Mucosa of gallbladder (tissue), 1 donor: Measurements from ENCODE around the gene MACROD2. TPM values are rescaled to one million over a fixed set of nuclear protein-coding genes. Genes with fewer than 3 reads are reported as not detected.
A peak's percentile ranks its signal among the peaks of the same experiment; 100 is the strongest.

Experiments
- DNase-seq: peaks from one replicate; pipeline ENCODE4 v3.0.0-alpha.2; 2020; ENCODE audit warnings: low spot score
- total RNA-seq: library from RNA; stranded (reverse); gene quantifications from one replicate; pipeline ENCODE4 v1.2.1, GENCODE V29; 2021
- donor health status: DM: no; HTN: no; CAD: no.

The MACROD2 gene
- total RNA-seq, 1 donor from 2014 or later: 7.5 TPM

GRCh38 chr20:16098890-16099639, 2103.7 kb downstream of the MACROD2 start:
- DNase-seq: no peak

GRCh38 chr20:16100111-16100510, 2104.8 kb downstream of the MACROD2 start:
- no peak for DNase-seq

DNA sequence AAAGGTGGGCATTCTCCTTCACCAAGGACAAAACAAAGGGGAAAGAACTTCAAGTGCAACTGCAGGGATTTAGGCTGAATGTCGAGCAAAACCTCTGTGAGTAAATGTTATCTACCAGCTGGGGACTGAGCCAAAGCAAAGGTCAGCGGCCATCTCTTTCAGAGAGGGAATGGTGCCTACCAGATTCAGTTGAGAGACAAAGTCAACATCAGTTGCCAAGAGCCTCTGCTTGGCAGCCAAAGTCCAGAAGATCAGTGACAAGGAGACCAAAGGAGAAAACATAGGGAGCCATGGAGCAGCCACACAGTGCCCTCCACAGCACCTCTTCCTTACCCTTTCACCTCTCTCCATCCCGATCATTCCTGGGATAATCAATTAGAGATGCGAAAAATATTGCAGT, 2105.5 kb downstream of the MACROD2 start:
- DNase-seq: peak; percentile 41

Other genes starting within 250 kb of the MACROD2 start
- gene ESF1, start 210.6 kb upstream of the MACROD2 start, total RNA-seq: 11.6 TPM
- gene NDUFAF5, start 210.5 kb upstream of the MACROD2 start, total RNA-seq: 22.9 TPM
- gene SEL1L2, start 4.9 kb upstream of the MACROD2 start, total RNA-seq: 0.52 TPM